CD14-positive monocyte (primary cell): Measurements from ENCODE around the gene SEPTIN2. TPM values are rescaled to one million over a fixed set of nuclear protein-coding genes. Genes with fewer than 3 reads are reported as not detected.
A peak's percentile ranks its signal among the peaks of the same experiment; 100 is the strongest.

Experiments
- DNase-seq, 3 donors: peaks; one replicate each; pipeline ENCODE4 v3.0.0-alpha.2; 2011 to 2022
- H2AFZ ChIP-seq: 2 replicates; pipeline ENCODE4 v1.6.0; 2012; ENCODE audit warnings: mild to moderate bottlenecking, low read depth, low read length, inconsistent platforms; ENCODE audit not compliant: insufficient read depth, poor library complexity, severe bottlenecking
- H3K27ac ChIP-seq, 2 donors: 1 replicate in 1 of 2; 2 replicates in 1 of 2; pipeline ENCODE4 v1.5.1; 2012 to 2013; ENCODE audit warnings: low read length in 2 of 2, control low read depth in 1 of 2, inconsistent platforms in 1 of 2, low read depth in 1 of 2, mild to moderate bottlenecking in 1 of 2
- H3K27me3 ChIP-seq, 2 donors: one replicate each; pipeline versions ENCODE4 v1.6.0 to v1.6.1; 2011 to 2013; ENCODE audit warnings: low read length in 2 of 2; ENCODE audit not compliant: control insufficient read depth in 2 of 2, insufficient read depth in 2 of 2
- H3K36me3 ChIP-seq, 2 donors: replicated peaks in 1 of 2; 1 replicate in 1 of 2; 2 replicates in 1 of 2; pipeline versions ENCODE4 v1.5.1 to v1.6.1; 2012 to 2013; ENCODE audit warnings: low read length in 2 of 2, control low read depth in 1 of 2, inconsistent platforms in 1 of 2, mild to moderate bottlenecking in 1 of 2; ENCODE audit not compliant: insufficient read depth in 2 of 2, control insufficient read depth in 1 of 2
- H3K4me1 ChIP-seq, 2 donors: 1 replicate in 1 of 2; 2 replicates in 1 of 2; pipeline versions ENCODE4 v1.5.1 to v1.6.1; 2012 to 2013; ENCODE audit warnings: low read length in 2 of 2, control low read depth in 1 of 2, inconsistent platforms in 1 of 2, mild to moderate bottlenecking in 1 of 2, moderate library complexity in 1 of 2; ENCODE audit not compliant: insufficient read depth in 2 of 2, control insufficient read depth in 1 of 2
- H3K4me2 ChIP-seq: replicated peaks from 2 replicates; pipeline ENCODE3; 2012; ENCODE audit warnings: low read length, moderate library complexity, mild to moderate bottlenecking; ENCODE audit not compliant: poor library complexity, severe bottlenecking; ENCODE audit errors: extremely low read depth
- H3K4me3 ChIP-seq, 3 experiments: fragments of 200-600 bp in 1 of 3; sonication (generic) in 1 of 3; replicated peaks in 1 of 3; 1 replicate in 2 of 3; 2 replicates in 1 of 3; pipeline ENCODE4 v1.5.1; 2011 to 2013; ENCODE audit warnings: low read length in 3 of 3, mild to moderate bottlenecking in 3 of 3, control low read depth in 2 of 3, low read depth in 2 of 3, inconsistent platforms in 1 of 3, moderate library complexity in 1 of 3
- H3K79me2 ChIP-seq: 2 replicates; pipeline ENCODE4 v1.6.0; 2012; ENCODE audit warnings: mild to moderate bottlenecking, control low read depth, inconsistent platforms, low read length, moderate library complexity; ENCODE audit not compliant: insufficient read depth
- H3K9ac ChIP-seq: 2 replicates; pipeline ENCODE4 v1.6.0; 2017; ENCODE audit warnings: low read length, mild to moderate bottlenecking; ENCODE audit not compliant: insufficient read depth, poor library complexity, severe bottlenecking
- H3K9me3 ChIP-seq, 2 donors: replicated peaks in 1 of 2; 1 replicate in 1 of 2; 2 replicates in 1 of 2; pipeline versions ENCODE4 v1.5.1 to v1.6.1; 2012 to 2013; ENCODE audit warnings: low read length in 2 of 2, control low read depth in 1 of 2; ENCODE audit not compliant: control insufficient read depth in 1 of 2, insufficient read depth in 1 of 2
- H4K20me1 ChIP-seq: 2 replicates; pipeline ENCODE4 v1.6.0; 2012; ENCODE audit warnings: mild to moderate bottlenecking, low read length, control low read depth, moderate library complexity; ENCODE audit not compliant: insufficient read depth
- H3K27ac Mint-ChIP-seq, 7 donors: one replicate each; pipeline ENCODE4 v1.8.0; 2020; ENCODE audit warnings: mild to moderate bottlenecking in 7 of 7, mixed read lengths in 7 of 7, moderate library complexity in 6 of 7, inconsistent platforms in 2 of 7
- H3K27me3 Mint-ChIP-seq, 3 donors: one replicate each; pipeline ENCODE4 v1.8.0; 2021 to 2022; ENCODE audit warnings: low read depth in 3 of 3, mild to moderate bottlenecking in 3 of 3, mixed read lengths in 3 of 3, moderate library complexity in 3 of 3, inconsistent platforms in 1 of 3
- H3K36me3 Mint-ChIP-seq, 2 donors: one replicate each; pipeline ENCODE4 v1.8.0; 2020; ENCODE audit warnings: mixed read lengths in 2 of 2, inconsistent platforms in 1 of 2, mild to moderate bottlenecking in 1 of 2
- H3K4me1 Mint-ChIP-seq: one replicate; pipeline ENCODE4 v1.8.0; 2020; ENCODE audit warnings: mild to moderate bottlenecking, mixed read lengths
- H3K4me3 Mint-ChIP-seq, 2 donors: one replicate each; pipeline ENCODE4 v1.8.0; 2020; ENCODE audit warnings: mild to moderate bottlenecking in 2 of 2, mixed read lengths in 2 of 2, moderate library complexity in 1 of 2
- H3K9me3 Mint-ChIP-seq, 7 donors: one replicate each; pipeline ENCODE4 v1.8.0; 2020 to 2022; ENCODE audit warnings: mixed read lengths in 7 of 7, mild to moderate bottlenecking in 6 of 7, moderate library complexity in 6 of 7, inconsistent platforms in 2 of 7
- CTCF ChIP-seq: fragments of 200-600 bp; IDR thresholded peaks from one replicate; pipeline ENCODE4 v1.8.0; 2022; ENCODE audit warnings: antibody characterized with exemption, mild to moderate bottlenecking
- WGBS: methylation state at CpG from one replicate; pipeline ENCODE4 v1.1.5; 2013; ENCODE audit warnings: missing lambda C conversion rate; ENCODE audit not compliant: insufficient coverage; 5-methylcytosine and 5-hydroxymethylcytosine counted together
- intact Hi-C, 2 donors: fragments of 100-400 bp; cut with micrococcal nuclease; formaldehyde crosslinking; loops; one replicate each; pipeline versions ENCODE4 v1.15.0 to v1.15.1; 2023
- polyA plus RNA-seq, 3 donors: library from polyadenylated mRNA; depleted of rRNA in 1 of 3; unstranded in 2 of 3; stranded (reverse) in 1 of 3; fragments of 300-500 nt in 2 of 3; fragments of >200 nt in 1 of 3; fragmentation: Illumina TruSeq in 2 of 3; gene quantifications; 1 replicate in 2 of 3; 2 replicates in 1 of 3; pipeline ENCODE4 v1.2.3, GENCODE V29; 2012 to 2021

SEPTIN2 gene
- polyA plus RNA-seq, 3 donors: 195 to 207 (median 203) TPM

GRCh38 chr2:241324775-241325174, 9.1 kb downstream of the SEPTIN2 start:
- intact Hi-C loops: no loop called here

GRCh38 chr2:241325257-241325656, 9.5 kb downstream of the SEPTIN2 start:
- peaks cover 88% of the 10 kb centered on the region for H3K79me2 ChIP-seq
- Mint-ChIP-seq H3K27ac (peak overlapping the region in 2 of 7 donors; percentile 19 to 40), H3K4me3 (no peak overlapping the region), H3K4me1 (peaks cover 38% of the 10 kb centered on the region), H3K36me3 (peaks cover 44 to 54% of the 10 kb centered on the region in 2 donors), H3K27me3 (no peaks in the 10 kb centered on the region), H3K9me3 (peaks cover 0 to 2% (median 0%) of the 10 kb centered on the region in 7 donors)
- no peak overlapping the region for H3K4me3 ChIP-seq
- H4K20me1 ChIP-seq: peaks cover 82% of the 10 kb centered on the region
- no peak for DNase-seq
- no peaks in the 10 kb centered on the region for H3K27me3 ChIP-seq
- H3K36me3 ChIP-seq: peaks cover 28 to 52% of the 10 kb centered on the region in 2 donors
- peak overlapping the region in 1 of 2 donors; percentile 44 for H3K27ac ChIP-seq
- intact Hi-C loops: no loop called here
- H2AFZ ChIP-seq: no peak overlapping the region
- H3K4me1 ChIP-seq: peaks cover 22 to 45% of the 10 kb centered on the region in 2 donors
- 100% methylated on average over 1 of the region's 1 CpG for WGBS
- H3K9ac ChIP-seq: no peak overlapping the region
- TF ChIP-seq CTCF: no peak
- H3K9me3 ChIP-seq: no peaks in the 10 kb centered on the region
- peak overlapping the region; percentile 28 for H3K4me2 ChIP-seq

More at GRCh38 chr2:241324775-241325174, 9.1 kb downstream of the SEPTIN2 start:
- Histone ChIP-seq H3K27me3 (no peaks in the 10 kb centered on the region), H3K9me3 (no peaks in the 10 kb centered on the region), H3K9ac (no peak overlapping the region), H3K36me3 (peaks cover 23 to 47% of the 10 kb centered on the region in 2 donors), H2AFZ (no peak overlapping the region), H3K4me3 (peak overlapping the region in 1 of 3 experiments; percentile 19), H3K79me2 (peaks cover 88% of the 10 kb centered on the region), H3K4me1 (peaks cover 22 to 47% of the 10 kb centered on the region in 2 donors), H3K4me2 (peak overlapping the region; percentile 28), H3K27ac (peak overlapping the region in 1 of 2 donors; percentile 44), H4K20me1 (peaks cover 84% of the 10 kb centered on the region)
- peaks cover 43% of the 10 kb centered on the region for H3K4me1 Mint-ChIP-seq
- peak in 1 of 3 donors; percentile 38 for DNase-seq
- no peak for TF ChIP-seq CTCF
- H3K9me3 Mint-ChIP-seq: peaks cover 0 to 2% (median 0%) of the 10 kb centered on the region in 7 donors
- peak overlapping the region; percentile 8 to 86 (median 37) for H3K27ac Mint-ChIP-seq
- H3K4me3 Mint-ChIP-seq: peak overlapping the region in 1 of 2 donors; percentile 64
- no peaks in the 10 kb centered on the region for H3K27me3 Mint-ChIP-seq
- peaks cover 45 to 52% of the 10 kb centered on the region in 2 donors for H3K36me3 Mint-ChIP-seq
